Spleen (tissue), 11 donors: ENCODE measurements around the gene UXT. TPM values are rescaled to one million over a fixed set of nuclear protein-coding genes. Genes with fewer than 3 reads are reported as not detected.
A peak's percentile ranks its signal among the peaks of the same experiment; 100 is the strongest.

Experiments
- DNase-seq: peaks from one replicate; pipeline ENCODE4 v3.0.0-alpha.2; 2020
- H3K27ac ChIP-seq, 8 donors: fragments of 200-600 bp; sonication (generic) in 7 of 8; 1 replicate in 4 of 8; 2 replicates in 4 of 8; pipeline versions ENCODE4 v1.5.0 to v1.8.0; 2016 to 2021; ENCODE audit warnings: inconsistent platforms in 4 of 8, mild to moderate bottlenecking in 4 of 8, moderate library complexity in 1 of 8
- H3K27me3 ChIP-seq, 7 donors: fragments of 200-600 bp; sonication (generic) in 6 of 7; replicated peaks in 1 of 7; 1 replicate in 4 of 7; 2 replicates in 3 of 7; pipeline versions ENCODE4 v1.5.0 to v1.8.0; 2016 to 2021; ENCODE audit warnings: inconsistent platforms in 3 of 7, mild to moderate bottlenecking in 1 of 7
- H3K36me3 ChIP-seq, 6 donors: fragments of 200-600 bp; sonication (generic) in 5 of 6; 1 replicate in 4 of 6; 2 replicates in 2 of 6; pipeline versions ENCODE4 v1.5.0 to v1.8.0; 2016 to 2021; ENCODE audit warnings: inconsistent platforms in 2 of 6
- H3K4me1 ChIP-seq, 6 donors: fragments of 200-600 bp; sonication (generic) in 5 of 6; 1 replicate in 3 of 6; 2 replicates in 3 of 6; pipeline versions ENCODE4 v1.5.0 to v1.8.0; 2016 to 2021; ENCODE audit warnings: inconsistent platforms in 3 of 6
- H3K4me3 ChIP-seq, 8 donors: fragments of 200-600 bp; sonication (generic) in 7 of 8; 1 replicate in 4 of 8; 2 replicates in 4 of 8; pipeline versions ENCODE4 v1.5.0 to v1.8.0; 2016 to 2021; ENCODE audit warnings: inconsistent platforms in 4 of 8, mild to moderate bottlenecking in 4 of 8, moderate library complexity in 2 of 8
- H3K9me3 ChIP-seq, 8 donors: fragments of 200-600 bp; sonication (generic) in 7 of 8; 1 replicate in 4 of 8; 2 replicates in 4 of 8; pipeline versions ENCODE4 v1.5.0 to v1.8.0; 2016 to 2021; ENCODE audit warnings: inconsistent platforms in 4 of 8
- POLR2A ChIP-seq, 3 donors: fragments of 450-650 bp; IDR thresholded peaks; one replicate each; pipeline ENCODE4 v1.5.1; 2017; ENCODE audit warnings: antibody characterized with exemption in 3 of 3, mild to moderate bottlenecking in 1 of 3
- POLR2AphosphoS5 ChIP-seq, 3 donors: sonication (generic); formaldehyde crosslinking; IDR thresholded peaks; one replicate each; pipeline ENCODE4 v1.5.1; 2017; ENCODE audit warnings: antibody characterized with exemption in 3 of 3
- WGBS, 5 donors: extraction: QIAGEN DNeasy Blood & Tissue Kit in 3 of 5; methylation state at CpG; one replicate each; pipeline versions ENCODE4 v1.1.5 to v1.1.7; 2013 to 2018; 5-methylcytosine and 5-hydroxymethylcytosine counted together
- intact Hi-C: fragments of 100-400 bp; cut with DNase I; formaldehyde crosslinking; loops from one replicate; pipeline ENCODE4 v1.15.0; 2023; ENCODE audit warnings: low total_unique reads
- polyA plus RNA-seq, 3 donors: library from polyadenylated mRNA; stranded (reverse); fragments of 200-250 nt; gene quantifications; one replicate each; pipeline ENCODE4 v1.2.1, GENCODE V29; 2013
- total RNA-seq, 7 donors: library from RNA; depleted of rRNA in 3 of 7; stranded (reverse); fragments of >200 nt in 3 of 7; fragmentation: NEBNext Ultra II Directional in 4 of 7; extraction: Animal tissue kit (Norgen Biotek cat#: 25700) in 4 of 7; gene quantifications; one replicate each; pipeline versions ENCODE4 v1.1.0 to v1.2.1, GENCODE V29; 2016 to 2021
- TF ChIP-seq, protein P1 (sequence below), 11 experiments: fragments of 200-600 bp in 7 of 11; fragments of 450-650 bp in 4 of 11; sonication (generic) in 4 of 11; IDR thresholded peaks in 8 of 11; conservative IDR thresholded peaks in 3 of 11; 1 replicate in 7 of 11; 2 replicates in 4 of 11; pipeline versions ENCODE4 v1.4.0 to v1.8.0; 2016 to 2021; ENCODE audit warnings: antibody characterized with exemption in 11 of 11, inconsistent platforms in 4 of 11, mild to moderate bottlenecking in 1 of 11
- donor health status: healthy with polysubstance abuse.
- donor health status: DM: no; HTN: no; CAD: no; lungs with moderate emphysema.
- donor health status: DM: no; HTN: no; CAD: no.
- donor health status: Bipolar disorder and iron deficiency.
- donor health status: healthy.
- donor health status: DM: no; HTN: no; CAD: no.
- donor health status: DM: yes; HTN: yes; CAD: no.

UXT gene
- total and polyA plus RNA-seq, 10 donors, result 83.0 to 274 (median 124) TPM

GRCh38 chrX:47611926-47612325, 47.1 kb downstream of the UXT start:
- intact Hi-C loops, result no loop called here
- no peak overlapping the region for H3K4me3 ChIP-seq
- no peaks in the 10 kb centered on the region for H3K4me1 ChIP-seq
- H3K36me3 ChIP-seq, result no peaks in the 10 kb centered on the region
- H3K9me3 ChIP-seq, result no peaks in the 10 kb centered on the region
- no peak overlapping the region for H3K27ac ChIP-seq
- H3K27me3 ChIP-seq, result peaks cover 0 to 4% (median 0%) of the 10 kb centered on the region in 7 donors
- no peak for DNase-seq
- TF ChIP-seq POLR2AphosphoS5 (IDR thresholded peaks at IDR 0.05) (no peak), POLR2A (IDR thresholded peaks at IDR 0.05) (no peak)
- TF ChIP-seq, protein P1, sequence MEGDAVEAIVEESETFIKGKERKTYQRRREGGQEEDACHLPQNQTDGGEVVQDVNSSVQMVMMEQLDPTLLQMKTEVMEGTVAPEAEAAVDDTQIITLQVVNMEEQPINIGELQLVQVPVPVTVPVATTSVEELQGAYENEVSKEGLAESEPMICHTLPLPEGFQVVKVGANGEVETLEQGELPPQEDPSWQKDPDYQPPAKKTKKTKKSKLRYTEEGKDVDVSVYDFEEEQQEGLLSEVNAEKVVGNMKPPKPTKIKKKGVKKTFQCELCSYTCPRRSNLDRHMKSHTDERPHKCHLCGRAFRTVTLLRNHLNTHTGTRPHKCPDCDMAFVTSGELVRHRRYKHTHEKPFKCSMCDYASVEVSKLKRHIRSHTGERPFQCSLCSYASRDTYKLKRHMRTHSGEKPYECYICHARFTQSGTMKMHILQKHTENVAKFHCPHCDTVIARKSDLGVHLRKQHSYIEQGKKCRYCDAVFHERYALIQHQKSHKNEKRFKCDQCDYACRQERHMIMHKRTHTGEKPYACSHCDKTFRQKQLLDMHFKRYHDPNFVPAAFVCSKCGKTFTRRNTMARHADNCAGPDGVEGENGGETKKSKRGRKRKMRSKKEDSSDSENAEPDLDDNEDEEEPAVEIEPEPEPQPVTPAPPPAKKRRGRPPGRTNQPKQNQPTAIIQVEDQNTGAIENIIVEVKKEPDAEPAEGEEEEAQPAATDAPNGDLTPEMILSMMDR (IDR thresholded peaks at IDR 0.05 in 8 of 11, conservative IDR thresholded peaks at IDR 0.05 in 3 of 11), result no peak
- 77 to 92% (median 86%) methylated on average over 2 of the region's 2 CpGs for WGBS, 5 donors

DNA sequence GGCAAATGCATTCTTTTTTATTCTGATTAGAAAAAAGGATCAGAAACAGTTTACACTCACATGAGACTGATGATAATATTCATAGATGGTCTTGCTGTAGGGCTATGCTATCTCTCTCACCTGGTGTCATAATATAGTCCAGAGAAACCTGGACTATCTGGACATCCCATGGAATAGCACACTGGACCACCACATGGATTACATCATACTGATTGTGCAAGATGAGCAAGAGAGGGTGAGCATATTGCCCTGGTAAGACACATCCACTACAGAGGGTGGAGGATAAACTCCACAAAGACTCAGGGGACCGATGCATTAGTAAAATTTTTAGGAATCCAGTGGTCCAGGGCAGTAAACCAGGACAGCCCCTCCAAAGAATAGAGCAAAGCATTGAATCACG, 47.5 kb downstream of the UXT start:
- DNase-seq, result no peak
- intact Hi-C loops, result no loop called here

GRCh38 chrX:47610511-47610910, 48.5 kb downstream of the UXT start:
- Histone ChIP-seq H3K4me1 (no peaks in the 10 kb centered on the region), H3K4me3 (no peak overlapping the region), H3K9me3 (no peaks in the 10 kb centered on the region), H3K27ac (no peak overlapping the region), H3K27me3 (peaks cover 0 to 4% (median 0%) of the 10 kb centered on the region in 7 donors), H3K36me3 (no peaks in the 10 kb centered on the region)
- no peak for DNase-seq
- TF ChIP-seq POLR2AphosphoS5 (IDR thresholded peaks at IDR 0.05), result no peak
- TF ChIP-seq, protein P1 (IDR thresholded peaks at IDR 0.05 in 8 of 11, conservative IDR thresholded peaks at IDR 0.05 in 3 of 11), result no peak
- no peak for TF ChIP-seq POLR2A (IDR thresholded peaks at IDR 0.05)
- WGBS, 5 donors, result 53 to 83% (median 74%) methylated on average over 4 of the region's 4 CpGs
- intact Hi-C loops, result no loop called here

More for the DNA sequence above, 47.5 kb downstream of the UXT start:
- H3K27ac ChIP-seq, result no peak overlapping the region
- 76 to 88% (median 82%) methylated on average over 2 of the region's 2 CpGs; no CpG with 5 or more reads in 1 of the 5 donors for WGBS, 5 donors
- H3K4me3 ChIP-seq, result no peak overlapping the region
- no peaks in the 10 kb centered on the region for H3K4me1 ChIP-seq
- peaks cover 0 to 4% (median 0%) of the 10 kb centered on the region in 7 donors for H3K27me3 ChIP-seq
- TF ChIP-seq, protein P1 (IDR thresholded peaks at IDR 0.05 in 8 of 11, conservative IDR thresholded peaks at IDR 0.05 in 3 of 11), result no peak
- no peak for TF ChIP-seq POLR2A (IDR thresholded peaks at IDR 0.05)
- TF ChIP-seq POLR2AphosphoS5 (IDR thresholded peaks at IDR 0.05), result no peak
- no peaks in the 10 kb centered on the region for H3K9me3 ChIP-seq
- H3K36me3 ChIP-seq, result no peaks in the 10 kb centered on the region

GRCh38 chrX:47608130-47608810, 50.7 kb downstream of the UXT start:
- peak overlapping the region in 1 of 8 donors; percentile 53 for H3K27ac ChIP-seq
- no peaks in the 10 kb centered on the region for H3K9me3 ChIP-seq
- 31 to 65% (median 46%) methylated on average over 8 to 9 of the region's 9 CpGs for WGBS, 5 donors
- peaks cover 0 to 2% (median 0%) of the 10 kb centered on the region in 7 donors for H3K27me3 ChIP-seq
- no peak for DNase-seq
- no peak for TF ChIP-seq POLR2AphosphoS5 (IDR thresholded peaks at IDR 0.05)
- TF ChIP-seq POLR2A (IDR thresholded peaks at IDR 0.05), result no peak
- TF ChIP-seq, protein P1 (IDR thresholded peaks at IDR 0.05 in 8 of 11, conservative IDR thresholded peaks at IDR 0.05 in 3 of 11), result no peak
- no peak overlapping the region for H3K4me3 ChIP-seq
- no peaks in the 10 kb centered on the region for H3K36me3 ChIP-seq
- no peaks in the 10 kb centered on the region for H3K4me1 ChIP-seq
- intact Hi-C loops, result no loop called here
